ENCODE measurements around the gene SBK3. TPM values are rescaled to one million over a fixed set of nuclear protein-coding genes. Genes with fewer than 3 reads are reported as not detected.

SBK3 gene
- total and polyA plus RNA-seq, 8 donors = 0.20 to 6.2 (median 0.56) TPM; not detected in 3

DNA sequence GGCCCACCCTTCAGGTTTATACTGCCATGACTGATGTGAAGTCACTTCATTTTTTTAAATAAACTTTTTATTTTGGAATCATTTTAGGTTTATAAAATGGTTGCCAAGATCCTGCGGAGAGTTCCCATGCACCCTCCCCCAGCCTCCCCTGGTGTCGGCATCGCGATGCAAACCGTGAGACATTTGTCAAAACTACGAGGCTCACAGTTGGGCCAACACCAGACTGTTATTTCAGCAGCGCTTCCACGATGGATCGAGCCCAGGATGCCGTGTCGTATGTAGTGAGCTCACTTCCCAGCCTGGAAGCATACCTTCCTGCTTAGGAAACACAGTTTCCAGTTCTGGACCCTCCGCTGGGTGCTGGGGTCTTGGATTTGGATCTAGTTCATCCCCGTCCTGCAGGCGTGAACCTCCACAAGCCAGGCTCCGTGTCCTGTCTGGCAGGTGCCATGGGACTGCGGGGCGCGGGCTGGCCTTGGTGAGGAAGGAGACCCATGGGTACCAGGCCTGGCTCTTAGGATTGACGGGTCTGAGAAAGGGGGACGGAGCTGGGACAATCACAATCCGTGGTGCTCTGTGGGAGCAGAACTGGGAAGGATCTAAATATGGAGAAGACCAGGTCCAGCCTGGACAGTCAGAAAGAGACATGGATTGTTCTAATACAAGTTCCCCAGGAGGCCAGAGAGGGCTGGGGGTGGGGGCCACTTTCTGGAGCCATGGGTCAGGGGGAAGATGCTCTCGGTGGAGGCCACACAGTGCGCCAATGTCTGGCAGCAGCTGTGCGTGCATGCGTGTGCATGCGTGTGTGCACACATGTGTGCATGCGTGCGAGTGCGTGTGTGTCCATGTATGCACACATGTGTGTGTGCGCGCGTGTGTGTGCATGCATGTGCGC is 6.0 kb downstream of the SBK3 start:
- intact Hi-C loops (cut with DNase I; ENCODE audit: low total_unique reads) = no loop called here
- Histone ChIP-seq H3K4me1 (no peaks in the 10 kb centered on the region), H3K4me3 (no peak overlapping the region), H3K27me3 (peaks cover 0 to 5% (median 0%) of the 10 kb centered on the region in 3 donors), H3K36me3 (no peaks in the 10 kb centered on the region), H3K27ac (no peak overlapping the region), H3K9me3 (no peaks in the 10 kb centered on the region)
- no peak for TF ChIP-seq POLR2AphosphoS5 (IDR thresholded peaks at IDR 0.05)
- TF ChIP-seq EP300 (IDR thresholded peaks at IDR 0.05) = no peak
- no peak for TF ChIP-seq POLR2A (IDR thresholded peaks at IDR 0.05)
- TF ChIP-seq, protein P1, sequence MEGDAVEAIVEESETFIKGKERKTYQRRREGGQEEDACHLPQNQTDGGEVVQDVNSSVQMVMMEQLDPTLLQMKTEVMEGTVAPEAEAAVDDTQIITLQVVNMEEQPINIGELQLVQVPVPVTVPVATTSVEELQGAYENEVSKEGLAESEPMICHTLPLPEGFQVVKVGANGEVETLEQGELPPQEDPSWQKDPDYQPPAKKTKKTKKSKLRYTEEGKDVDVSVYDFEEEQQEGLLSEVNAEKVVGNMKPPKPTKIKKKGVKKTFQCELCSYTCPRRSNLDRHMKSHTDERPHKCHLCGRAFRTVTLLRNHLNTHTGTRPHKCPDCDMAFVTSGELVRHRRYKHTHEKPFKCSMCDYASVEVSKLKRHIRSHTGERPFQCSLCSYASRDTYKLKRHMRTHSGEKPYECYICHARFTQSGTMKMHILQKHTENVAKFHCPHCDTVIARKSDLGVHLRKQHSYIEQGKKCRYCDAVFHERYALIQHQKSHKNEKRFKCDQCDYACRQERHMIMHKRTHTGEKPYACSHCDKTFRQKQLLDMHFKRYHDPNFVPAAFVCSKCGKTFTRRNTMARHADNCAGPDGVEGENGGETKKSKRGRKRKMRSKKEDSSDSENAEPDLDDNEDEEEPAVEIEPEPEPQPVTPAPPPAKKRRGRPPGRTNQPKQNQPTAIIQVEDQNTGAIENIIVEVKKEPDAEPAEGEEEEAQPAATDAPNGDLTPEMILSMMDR (IDR thresholded peaks at IDR 0.05) = no peak
- DNase-seq = no peak
- WGBS, 5 donors = 78 to 87% (median 82%) methylated on average over 33 of the region's 33 CpGs

DNA sequence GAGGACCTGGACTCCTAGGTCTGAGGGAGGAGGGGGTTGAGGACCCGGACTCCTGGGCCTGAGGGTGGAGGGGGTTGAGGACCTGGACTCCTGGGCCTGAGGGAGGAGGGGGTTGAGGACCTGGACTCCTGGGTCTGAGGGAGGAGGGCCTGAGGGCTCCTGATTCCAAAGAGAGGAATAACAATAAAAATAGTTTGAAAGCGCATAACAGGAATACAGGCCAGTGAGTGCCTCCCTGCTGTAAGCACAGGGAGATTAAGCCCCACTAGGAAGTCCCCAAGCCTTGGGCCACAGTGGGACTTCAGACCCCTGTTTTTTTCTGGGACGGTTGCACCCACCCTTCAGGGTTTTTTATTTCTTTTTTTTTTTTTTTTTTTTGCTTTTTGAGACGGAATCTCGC is 7.2 kb downstream of the SBK3 start:
- no peak for DNase-seq
- intact Hi-C loops (cut with DNase I; ENCODE audit: low total_unique reads) = no loop called here
- no peak overlapping the region for H3K4me3 ChIP-seq
- peaks cover 0 to 5% (median 0%) of the 10 kb centered on the region in 3 donors for H3K27me3 ChIP-seq
- WGBS, 5 donors = 89 to 94% (median 91%) methylated on average over 5 of the region's 5 CpGs
- no peaks in the 10 kb centered on the region for H3K9me3 ChIP-seq
- no peaks in the 10 kb centered on the region for H3K4me1 ChIP-seq
- TF ChIP-seq POLR2AphosphoS5 (IDR thresholded peaks at IDR 0.05) (no peak), POLR2A (IDR thresholded peaks at IDR 0.05) (no peak), EP300 (IDR thresholded peaks at IDR 0.05) (no peak)
- TF ChIP-seq, protein P1 (IDR thresholded peaks at IDR 0.05) = no peak
- H3K27ac ChIP-seq = no peak overlapping the region
- H3K36me3 ChIP-seq = no peaks in the 10 kb centered on the region

DNA sequence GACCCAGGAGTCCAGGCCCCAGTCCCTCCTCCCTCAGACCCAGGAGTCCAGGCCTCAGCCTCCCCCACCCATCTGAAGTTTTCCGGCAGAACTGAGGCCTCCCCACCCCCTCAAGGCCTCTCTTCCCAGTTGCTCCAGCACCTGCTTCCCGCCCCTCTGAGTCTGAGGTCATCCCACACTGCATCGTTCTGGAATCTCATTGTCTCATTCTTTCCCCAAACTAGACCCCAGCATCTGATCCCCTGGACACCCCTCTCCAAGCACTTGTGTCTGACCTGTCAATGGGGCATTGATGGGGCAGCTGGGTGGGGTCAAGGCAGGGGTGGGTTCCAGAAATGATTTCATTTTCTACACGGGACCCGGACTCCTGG is 7.6 kb downstream of the SBK3 start:
- Histone ChIP-seq H3K27me3 (peaks cover 0 to 5% (median 0%) of the 10 kb centered on the region in 3 donors), H3K4me3 (no peak overlapping the region), H3K9me3 (no peaks in the 10 kb centered on the region), H3K36me3 (no peaks in the 10 kb centered on the region), H3K27ac (no peak overlapping the region), H3K4me1 (no peaks in the 10 kb centered on the region)
- intact Hi-C loops (cut with DNase I; ENCODE audit: low total_unique reads) = no loop called here
- whole genome bisulfite sequencing, 5 donors = 57 to 80% (median 74%) methylated on average over 5 of the region's 5 CpGs
- no peak for TF ChIP-seq POLR2A (IDR thresholded peaks at IDR 0.05)
- TF ChIP-seq EP300 (IDR thresholded peaks at IDR 0.05) = no peak
- no peak for TF ChIP-seq POLR2AphosphoS5 (IDR thresholded peaks at IDR 0.05)
- TF ChIP-seq, protein P1 (IDR thresholded peaks at IDR 0.05) = no peak
- DNase-seq = no peak

DNA sequence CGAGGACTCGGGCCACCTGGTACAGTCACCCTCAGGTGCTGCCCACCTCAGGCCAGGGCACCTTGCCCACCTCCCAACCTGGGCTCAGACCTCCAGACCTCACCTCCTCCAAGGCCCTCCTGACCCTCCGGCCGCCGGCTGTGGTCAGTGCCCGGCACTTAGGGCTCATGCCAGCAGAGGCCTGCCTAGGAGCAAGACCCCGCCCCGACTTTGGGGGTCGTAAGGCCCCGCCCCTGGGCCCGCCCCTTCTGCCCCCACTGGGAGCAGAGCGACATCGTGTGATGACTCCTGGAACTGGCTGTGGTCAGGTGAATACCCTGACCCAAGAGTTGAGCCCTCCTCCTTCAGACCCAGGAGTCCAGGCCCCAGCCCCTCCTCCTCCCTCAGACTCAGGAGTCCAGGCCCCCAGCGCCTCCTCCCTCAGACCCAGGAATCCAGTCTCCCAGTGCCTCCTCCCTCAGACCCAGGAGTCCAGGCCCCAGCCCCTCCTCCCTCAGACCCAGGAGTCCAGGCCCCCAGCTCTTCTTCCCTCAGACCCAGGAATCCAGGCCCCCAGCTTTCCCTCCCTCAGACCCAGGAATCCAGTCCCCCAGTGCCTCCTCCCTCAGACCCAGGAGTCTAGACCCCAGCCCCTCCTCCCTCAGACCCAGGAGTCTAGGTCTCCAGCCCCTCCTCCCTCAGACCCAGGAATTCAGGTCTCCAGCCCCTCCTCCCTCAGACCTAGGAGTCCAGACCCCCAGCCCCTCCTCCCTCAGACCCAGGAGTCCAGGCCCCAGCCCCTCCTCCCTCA is 8.2 kb downstream of the SBK3 start, which contains the start of gene SBK2:
Gene SBK2, minus strand, starts transcription at position 183 of the 790 bp plus-strand sequence. CDS start 839 bp downstream, outside the sequence.
- TF ChIP-seq EP300 (IDR thresholded peaks at IDR 0.05) = no peak
- TF ChIP-seq, protein P1 (IDR thresholded peaks at IDR 0.05) = no peak
- no peak for TF ChIP-seq POLR2A (IDR thresholded peaks at IDR 0.05)
- no peak for TF ChIP-seq POLR2AphosphoS5 (IDR thresholded peaks at IDR 0.05)
- no peaks in the 10 kb centered on the region for H3K4me1 ChIP-seq
- WGBS, 5 donors = 27 to 68% (median 41%) methylated on average over 6 to 14 of the region's 14 CpGs
- no peak within 1 kb of the TSS for H3K27ac ChIP-seq
- no peaks in the 10 kb centered on the region for H3K36me3 ChIP-seq
- intact Hi-C loops (cut with DNase I; ENCODE audit: low total_unique reads) = no loop called here
- H3K9me3 ChIP-seq = no peaks in the 10 kb centered on the region
- H3K4me3 ChIP-seq = no peak within 1 kb of the TSS
- peaks cover 0 to 5% (median 0%) of the 10 kb centered on the region in 3 donors for H3K27me3 ChIP-seq
- DNase-seq = no peak

All from stomach (tissue), 9 donors.